ENCODE measurements around the gene LRMDA.
"Not testable (repeated sequence)": the region's sequence is repeated elsewhere in the genome, so short reads cannot be mapped to it uniquely, and the experiment has no call there.

LRMDA gene

DNA sequence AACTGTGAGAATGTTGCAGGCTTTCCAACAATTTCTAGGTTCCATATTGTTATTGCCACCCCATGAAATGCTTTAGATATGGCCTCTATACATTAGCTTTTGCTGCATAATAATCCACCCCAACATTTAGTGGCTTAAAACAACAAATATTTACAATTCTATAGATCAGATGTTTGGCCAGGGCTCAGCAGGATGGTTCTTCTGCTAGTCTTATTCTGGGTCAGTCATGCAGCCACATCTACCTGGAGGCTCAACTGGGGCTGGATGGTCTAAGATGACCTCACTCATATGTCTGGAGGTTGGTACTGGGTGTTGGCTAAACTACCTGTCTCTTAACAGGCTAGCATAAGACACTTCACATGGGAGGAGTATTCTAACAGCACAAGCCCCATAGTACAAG lies 607.3 kb downstream of the LRMDA start:
- DNase-seq = no peak

DNA sequence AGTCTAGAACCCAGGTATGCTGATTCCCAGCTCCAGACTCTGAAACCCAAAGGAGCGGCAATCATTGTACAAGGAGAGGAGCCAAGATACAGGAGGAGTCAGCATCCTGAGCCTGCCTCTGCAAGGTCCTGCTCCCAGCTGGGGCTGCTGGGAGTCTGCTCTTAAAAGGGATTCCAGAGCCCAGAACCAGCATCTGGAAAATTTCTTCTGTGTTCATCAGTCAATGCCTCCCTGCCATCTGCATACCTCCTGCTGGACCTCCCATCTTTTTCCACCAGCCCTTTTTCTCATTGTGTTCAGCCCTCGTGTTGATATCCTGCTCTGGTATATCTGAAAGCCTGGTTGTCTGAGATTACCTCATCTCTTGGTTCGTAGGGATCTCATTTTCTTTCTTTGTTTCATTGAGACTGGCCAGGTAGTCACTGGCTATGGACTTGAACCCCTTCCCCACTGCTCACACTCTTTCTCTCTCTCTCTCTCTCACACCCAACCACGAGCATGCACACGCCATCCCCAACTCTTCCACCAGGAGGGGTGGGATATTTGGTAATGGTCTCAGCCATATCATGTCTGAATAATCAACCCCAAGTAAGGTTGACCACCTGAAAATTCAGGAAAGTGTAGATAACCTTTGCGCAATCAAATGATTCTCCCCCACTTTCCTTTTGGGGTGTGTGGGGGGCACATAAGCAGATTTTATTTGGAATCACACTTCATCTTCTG lies 608.8 kb downstream of the LRMDA start:
- DNase-seq = no peak

DNA sequence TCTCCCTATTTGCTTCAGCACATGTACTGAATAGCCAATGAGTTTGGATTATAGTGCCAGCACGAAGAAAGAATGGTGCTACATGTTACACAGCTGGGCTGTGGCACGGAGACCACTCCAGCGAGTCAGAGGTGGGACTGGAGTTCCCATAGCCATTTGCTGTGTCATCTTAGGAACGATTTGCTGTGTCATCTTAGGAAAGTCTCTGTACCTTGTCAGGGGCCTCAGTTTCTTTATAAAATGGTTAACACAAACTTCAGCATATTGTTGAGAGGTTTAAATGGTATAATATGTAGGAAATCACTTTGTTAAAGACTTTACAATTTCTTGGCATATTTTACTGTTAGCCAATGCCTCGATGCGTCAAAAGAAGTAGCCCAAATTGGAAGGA lies 609.4 kb downstream of the LRMDA start:
- DNase-seq = no peak

DNA sequence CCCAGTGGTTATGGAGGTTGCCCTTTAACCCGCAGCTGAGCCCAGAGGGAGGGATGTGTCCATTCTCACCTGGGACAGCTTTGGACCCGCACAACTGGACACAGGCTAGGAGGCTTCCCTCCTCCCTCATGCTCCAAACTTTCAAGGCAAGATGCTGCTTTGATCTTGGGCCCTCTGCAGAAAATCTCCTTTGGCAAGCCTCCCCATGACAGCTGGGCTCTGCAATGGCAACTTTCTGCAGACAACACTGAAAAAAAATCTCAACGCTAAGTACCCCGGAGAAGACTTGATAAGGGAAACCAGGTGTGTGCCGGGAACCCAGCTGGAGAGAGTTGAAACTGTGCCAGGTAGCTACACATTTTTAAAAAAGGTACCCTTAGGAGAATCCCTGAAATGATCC lies 610.1 kb downstream of the LRMDA start:
- no peak for DNase-seq

DNA sequence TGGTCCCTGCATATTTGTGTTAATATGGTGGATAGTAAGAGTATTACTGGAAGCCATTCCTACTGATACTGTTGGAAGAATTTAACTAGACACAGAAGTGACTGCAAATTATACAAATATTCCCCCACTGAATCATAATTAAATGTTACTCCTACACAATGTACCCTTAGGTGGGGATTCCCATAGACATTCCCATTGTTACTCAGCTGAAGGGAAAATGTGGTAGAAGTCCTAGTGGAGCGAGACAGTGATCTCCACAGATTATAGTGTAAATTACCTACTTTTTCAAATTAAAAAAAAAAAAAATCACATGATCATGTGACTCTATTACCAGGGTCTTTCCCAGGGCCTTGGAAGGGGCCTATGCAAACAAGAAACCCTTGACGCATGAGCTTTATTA lies 611.8 kb downstream of the LRMDA start:
- DNase-seq = no peak

DNA sequence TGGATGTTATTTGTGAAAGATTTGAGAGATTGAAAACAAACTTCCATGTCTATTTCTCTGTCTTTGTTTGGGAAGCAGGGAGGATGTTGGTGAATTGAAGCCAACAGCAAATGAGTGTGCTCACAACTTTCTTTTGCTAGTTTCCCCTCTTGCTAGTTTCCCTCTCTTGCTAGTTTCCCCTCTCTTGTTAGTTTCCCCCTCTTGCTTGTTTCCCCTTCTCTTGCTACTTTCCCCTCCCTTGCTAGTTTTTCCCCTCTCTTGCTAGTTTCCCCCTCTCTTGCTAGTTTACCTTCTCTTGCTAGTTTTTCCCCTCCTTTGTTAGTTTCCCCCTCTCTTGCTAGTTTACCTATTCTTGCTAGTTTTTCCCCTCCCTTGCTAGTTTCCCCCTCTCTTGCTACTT lies 613.3 kb downstream of the LRMDA start:
- DNase-seq = no peak

DNA sequence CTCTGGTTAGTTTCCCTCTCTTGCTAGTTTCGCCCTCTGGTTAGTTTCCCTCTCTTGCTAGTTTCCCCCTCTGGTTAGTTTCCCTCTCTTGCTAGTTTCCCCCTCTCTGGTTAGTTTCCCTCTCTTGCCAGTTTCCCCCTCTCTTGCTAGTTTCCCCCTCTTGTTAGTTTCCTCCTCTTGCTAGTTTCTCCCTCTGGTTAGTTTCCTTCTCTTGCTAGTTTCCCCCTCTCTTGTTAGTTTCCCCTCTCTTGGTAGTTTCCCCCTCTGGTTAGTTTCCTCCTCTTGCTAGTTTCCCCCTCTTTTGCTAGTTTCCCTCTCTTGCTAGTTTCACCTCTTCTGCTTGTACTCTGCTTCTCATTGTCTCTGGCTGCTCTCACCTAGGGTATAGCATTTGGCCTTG lies 613.8 kb downstream of the LRMDA start:
- no peak for DNase-seq

DNA sequence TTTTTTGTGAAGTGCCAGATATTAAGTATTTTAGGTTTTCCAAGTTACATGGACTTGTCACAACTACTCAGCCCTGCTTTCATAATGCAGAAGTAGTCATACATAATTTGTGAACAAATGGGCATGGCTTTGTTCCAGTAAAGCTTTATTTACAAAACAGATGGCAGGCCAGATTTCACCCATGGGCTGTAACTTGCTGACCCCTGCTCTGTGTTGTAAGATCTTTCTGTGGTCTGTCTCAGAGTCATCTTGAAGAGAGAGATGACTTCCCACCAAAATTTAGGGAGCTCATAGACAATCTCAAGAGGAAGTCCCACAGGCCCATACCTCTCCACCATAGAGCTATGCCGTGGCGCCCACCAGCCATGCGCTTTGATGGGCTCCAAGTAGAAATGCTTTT lies 616.1 kb downstream of the LRMDA start:
- no peak for DNase-seq

DNA sequence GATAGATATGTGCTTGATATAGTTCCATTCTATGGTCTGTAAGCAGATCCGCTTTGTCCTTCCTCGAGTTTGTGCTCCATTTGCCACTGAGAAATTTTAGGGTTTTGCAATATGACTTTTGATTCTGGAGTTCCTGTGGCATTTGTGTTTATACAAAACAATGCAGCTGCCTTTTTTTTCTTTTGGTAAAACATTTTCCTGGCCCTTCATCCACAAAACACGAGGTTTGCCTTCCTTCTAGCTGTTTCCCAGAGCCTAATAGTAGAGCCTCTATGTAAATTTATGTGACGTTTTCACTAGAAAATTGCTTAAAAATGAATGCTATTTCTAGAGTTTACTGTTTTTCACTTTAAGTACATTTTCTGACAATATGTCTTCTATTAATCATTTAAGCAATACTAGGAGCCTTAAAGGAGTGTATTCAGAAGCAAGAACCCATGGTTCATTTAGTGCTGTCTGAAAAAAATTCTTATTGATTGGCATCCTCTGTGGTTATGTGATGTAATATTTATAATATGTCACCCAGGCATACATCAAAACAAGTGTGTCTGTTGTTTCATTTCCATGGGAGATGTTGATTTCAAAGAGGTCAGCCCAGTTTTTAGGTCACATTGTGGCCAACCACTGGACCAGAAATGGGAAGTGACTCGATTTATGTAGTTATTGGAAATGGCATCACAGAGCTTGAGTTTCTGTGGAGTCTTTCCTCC lies 618.3 kb downstream of the LRMDA start:
- DNase-seq = no peak

DNA sequence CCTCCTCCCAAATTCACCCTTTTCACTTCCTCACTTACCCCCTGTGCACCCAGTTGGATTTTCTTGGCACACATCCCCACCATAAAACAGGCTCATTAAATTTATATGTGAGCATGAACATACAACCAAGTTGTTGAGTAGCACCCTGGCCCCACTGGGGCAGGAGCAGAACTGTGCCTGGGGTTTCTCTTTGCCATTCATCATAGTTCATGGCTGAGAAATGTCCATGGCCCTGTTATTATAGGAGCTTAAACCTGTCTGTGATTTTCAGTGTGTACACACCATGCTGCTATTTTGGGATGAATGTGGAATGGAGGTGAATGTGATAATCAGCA lies 618.8 kb downstream of the LRMDA start:
- no peak for DNase-seq

DNA sequence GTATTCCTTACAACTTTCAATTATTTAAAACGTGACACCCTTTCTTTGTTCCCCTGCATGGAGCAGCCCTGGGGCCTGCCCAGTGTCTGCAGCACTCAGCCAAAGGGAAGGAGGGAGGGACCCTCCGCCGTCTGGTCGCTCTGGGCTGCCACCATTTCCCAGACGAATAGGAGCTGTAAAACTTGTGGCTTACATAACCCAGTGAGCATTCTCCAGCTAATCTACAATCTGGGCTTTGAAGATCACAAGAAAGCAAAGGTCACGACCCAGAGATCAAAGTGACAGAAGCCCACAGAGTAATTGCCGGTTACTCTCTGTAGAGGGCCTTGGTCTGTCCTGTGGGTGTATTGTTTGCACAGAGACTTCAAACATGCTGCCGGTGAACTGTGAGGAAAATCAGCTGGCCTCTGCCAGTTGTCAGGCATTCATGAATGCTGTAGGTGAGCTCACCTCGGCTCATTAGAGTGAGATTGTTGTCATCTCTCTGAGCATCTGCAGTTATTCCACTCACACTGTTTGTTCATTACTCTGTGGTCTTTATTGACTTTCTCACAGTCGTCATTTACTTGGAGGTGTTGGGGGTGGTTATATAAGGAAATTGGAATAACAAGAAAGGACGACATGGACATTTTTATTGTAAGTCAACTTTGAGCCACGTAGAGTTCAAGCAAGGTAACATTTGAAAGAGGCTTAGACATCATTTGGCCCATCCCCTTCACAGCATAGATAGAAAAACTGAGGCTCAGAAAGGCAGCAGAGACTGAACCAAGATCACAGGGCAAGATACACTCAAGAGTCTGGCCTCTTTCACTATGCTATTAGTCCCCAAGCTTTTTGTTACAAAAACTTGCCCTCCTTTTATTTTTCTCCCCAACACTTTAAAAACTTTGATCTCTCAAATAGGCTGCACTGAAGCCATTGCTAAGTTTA lies 619.8 kb downstream of the LRMDA start:
- DNase-seq = no peak

DNA sequence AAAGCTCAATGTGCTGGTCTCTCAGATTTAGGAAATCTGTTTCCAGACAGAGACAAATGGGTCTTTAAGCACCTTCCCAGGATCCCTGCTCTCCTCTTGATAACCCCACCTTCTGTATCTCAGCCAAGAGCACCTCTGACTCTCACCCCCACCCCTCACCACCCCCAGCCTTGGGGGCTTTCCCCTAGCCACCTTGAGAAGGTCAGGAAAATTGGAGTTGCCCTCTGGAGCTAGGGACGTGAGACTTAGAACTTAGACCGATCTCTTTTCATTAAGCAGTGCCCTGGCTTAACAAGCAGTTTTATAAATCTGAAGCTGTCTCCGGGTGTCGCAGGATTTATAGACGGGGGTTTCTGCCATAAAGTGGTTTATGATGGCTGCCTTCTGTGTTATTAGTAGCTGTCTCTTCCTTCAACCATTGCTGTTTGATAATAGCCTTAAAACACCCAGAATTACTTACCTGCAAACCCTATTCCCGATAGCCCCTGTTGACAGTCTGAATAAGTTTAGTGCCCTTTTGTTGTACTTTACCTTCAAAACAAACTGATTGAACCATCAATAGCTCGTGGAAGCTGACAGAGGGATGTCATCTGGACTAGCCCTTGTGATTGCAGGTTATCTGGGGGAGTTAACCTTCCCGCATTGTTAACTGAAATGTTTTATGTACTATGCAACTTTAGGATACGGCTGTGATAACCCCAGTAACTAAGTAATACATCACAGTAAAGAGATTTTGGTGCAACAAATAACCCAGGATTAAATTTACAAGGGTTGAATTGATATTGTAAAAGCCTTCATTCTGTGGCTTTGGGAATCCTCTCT lies 621.5 kb downstream of the LRMDA start:
- DNase-seq = no peak

DNA sequence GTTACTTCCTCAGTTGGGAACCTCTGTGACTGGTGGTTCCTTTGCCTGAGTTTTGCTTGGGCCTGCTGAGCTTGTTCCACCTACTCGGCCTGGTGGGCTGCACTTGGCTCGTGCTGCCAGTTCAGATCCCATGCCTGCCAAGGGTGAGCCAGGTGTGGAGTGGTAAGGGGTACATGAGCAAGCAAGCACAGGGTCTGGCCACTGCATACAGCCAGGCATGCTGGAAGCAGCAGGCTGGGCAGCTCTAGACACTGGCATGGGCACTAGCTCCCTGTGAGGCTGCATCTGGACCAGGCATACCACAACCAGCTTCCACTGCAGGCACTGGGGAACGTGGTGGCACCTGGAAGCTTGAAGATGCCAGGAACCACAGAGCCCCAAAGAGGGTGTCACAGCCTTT lies 624.0 kb downstream of the LRMDA start:
- no peak for DNase-seq

DNA sequence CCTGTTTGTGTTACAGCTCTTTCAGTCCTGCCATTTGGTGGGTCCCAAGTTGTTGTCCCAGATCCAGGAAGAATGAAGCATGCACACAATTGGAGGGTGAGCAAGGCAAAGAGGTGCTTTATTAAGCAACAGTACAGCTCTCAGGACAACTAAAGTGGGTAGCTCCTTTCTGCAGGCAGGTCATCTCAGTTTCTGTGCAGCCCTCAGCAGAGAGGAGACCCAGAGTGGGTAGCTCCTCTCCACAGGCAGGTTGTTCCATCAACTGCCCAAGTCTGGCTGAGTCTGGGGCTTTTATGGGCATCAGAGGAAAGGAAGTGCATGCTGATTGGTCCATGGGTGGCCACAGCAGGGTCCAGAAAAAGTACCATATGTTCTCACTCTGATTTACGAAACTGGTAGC lies 624.5 kb downstream of the LRMDA start:
- no peak for DNase-seq

DNA sequence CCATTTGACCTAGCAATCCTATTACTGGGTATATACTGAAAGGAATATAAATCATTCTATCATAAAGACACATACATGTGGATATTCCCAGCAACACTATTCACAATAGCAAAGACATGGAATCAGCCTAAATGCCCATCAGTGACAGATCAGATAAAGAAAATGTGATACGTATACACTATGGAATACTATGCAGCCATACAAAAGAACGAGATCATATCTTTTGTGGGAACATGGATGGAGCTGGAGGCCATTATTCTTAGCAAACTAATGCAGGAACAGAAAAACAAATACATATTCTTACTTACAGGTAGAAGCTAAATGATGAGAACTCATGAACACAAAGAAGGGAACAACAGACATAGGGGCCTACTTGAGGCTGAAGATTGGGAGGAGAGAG lies 629.6 kb downstream of the LRMDA start:
- not testable (repeated sequence) for DNase-seq

DNA sequence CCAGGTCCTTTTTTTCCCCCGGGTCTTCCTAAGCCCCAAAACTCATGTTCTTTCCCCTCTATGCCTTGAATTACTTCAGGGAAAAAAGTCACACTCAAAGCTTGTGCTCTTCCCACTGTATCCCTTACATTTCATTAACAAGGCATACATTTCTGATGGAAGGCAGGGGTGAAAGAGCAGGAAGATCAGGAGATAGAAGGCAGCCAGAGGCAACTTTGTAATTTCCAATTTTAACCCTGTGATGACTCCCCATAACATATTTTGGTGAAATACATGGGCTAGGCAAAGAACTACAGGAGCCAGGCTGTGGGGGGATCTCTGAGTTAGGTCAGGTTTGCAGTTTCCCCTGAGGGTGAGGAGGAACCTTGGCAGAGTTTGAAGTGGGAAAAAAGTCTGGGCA lies 635.0 kb downstream of the LRMDA start:
- no peak for DNase-seq

DNA sequence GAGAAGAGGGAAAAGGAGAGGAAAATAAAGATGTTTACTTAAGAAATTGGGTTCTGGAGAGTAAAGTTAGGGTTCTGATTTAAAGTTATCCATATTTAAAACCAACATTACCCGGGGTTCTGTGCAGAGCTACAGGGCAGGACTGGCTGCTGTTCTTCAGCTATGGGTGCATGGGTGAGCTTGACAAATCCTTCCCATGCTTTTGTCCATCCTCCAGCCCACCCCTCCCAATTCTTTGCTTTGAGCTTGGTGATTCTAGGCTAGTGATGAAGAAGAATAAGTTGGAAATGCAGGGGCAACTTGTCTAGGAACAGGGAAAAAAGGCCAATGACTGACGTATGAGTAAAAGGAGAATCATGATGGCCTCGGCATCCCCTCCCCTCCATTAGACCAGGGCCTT lies 636.0 kb downstream of the LRMDA start:
- DNase-seq = no peak

DNA sequence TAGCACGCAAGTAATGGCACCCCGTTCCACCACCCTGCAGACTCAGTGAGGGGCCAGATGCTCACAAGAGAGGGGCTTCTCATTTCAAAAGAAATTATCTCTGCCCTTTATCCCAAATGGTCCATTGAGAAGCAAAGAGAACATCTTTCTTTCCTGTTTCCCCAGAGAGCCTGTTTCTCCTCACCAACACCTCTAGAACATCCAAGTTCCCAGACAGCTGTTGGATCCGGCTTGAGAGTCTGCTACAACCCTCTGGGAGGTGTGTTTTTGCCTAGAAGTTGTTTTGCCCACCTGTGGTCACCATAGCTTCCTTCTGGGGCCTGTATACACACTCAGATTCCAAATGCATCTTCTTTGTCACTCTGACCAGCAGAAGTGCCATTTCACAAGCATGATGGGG lies 637.4 kb downstream of the LRMDA start:
- DNase-seq = no peak

DNA sequence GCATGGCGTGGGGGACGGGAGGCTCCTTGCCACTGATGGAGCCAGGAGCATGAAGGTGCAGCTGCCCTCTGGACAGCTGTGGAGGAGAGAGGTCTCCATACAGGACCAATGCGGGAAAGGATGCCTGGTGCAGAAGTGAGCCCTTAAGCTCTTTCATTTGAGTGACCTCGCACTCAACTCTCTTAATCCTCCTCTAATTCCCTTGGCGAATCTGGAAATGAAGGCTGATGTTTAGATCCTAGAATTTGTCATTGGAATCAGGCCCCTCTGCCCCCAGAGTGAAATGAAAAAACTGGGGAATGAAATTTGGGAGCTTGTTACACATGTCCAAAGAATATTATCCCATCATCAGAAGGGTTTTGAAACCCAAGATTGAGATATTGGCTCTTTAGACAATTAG lies 639.5 kb downstream of the LRMDA start:
- no peak for DNase-seq

DNA sequence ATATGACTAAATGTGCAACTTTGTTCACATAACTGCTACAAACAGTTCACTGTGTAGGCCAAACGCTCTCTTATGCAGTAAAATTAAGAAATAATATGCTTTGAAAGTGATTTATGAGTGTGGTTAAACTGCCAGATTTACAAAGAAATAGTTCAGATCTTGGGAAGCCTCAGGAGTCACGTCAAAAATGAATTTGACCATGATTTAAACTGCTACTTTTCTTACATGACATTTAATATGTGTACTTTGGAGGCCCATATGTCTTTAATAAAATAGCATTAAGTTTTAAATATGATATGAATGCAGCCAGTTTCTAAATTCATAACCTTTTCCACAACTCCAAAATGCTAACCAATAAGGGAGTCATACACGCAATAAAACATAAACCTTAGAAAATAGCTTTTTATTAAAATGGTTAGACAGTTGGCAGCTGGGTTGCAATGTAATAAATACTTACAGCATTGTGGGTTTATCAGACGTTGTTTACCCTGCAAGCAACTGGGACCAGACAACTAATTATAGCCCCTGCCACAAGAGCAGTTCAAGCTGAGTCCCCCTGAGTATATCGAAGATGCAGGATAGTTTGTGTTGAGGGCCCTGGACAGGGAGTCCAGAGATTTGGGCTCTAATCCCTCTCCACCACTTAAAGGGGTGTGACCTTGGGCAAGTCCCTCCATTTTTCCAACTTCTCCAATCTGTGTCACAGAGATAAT lies 640.4 kb downstream of the LRMDA start:
- no peak for DNase-seq

DNA sequence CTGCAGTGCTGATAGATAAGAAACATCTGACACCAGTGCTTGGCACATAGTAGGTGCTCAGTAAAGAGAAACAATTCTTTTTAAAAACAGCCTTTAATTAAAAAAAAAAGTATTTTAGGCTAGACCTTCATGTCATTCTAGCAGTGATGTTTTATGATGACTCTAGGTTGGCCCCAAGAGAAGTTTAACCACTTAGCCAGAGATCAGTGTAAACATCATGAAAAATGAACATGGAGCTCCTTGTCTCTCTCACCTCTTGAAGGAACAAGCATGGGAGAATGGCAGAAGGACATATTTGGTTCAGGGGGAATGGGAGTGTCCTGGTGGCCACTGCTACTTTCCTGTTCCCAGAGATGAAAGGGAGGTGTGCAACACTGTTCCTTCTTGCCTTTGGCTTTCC lies 641.0 kb downstream of the LRMDA start:
- DNase-seq = no peak

DNA sequence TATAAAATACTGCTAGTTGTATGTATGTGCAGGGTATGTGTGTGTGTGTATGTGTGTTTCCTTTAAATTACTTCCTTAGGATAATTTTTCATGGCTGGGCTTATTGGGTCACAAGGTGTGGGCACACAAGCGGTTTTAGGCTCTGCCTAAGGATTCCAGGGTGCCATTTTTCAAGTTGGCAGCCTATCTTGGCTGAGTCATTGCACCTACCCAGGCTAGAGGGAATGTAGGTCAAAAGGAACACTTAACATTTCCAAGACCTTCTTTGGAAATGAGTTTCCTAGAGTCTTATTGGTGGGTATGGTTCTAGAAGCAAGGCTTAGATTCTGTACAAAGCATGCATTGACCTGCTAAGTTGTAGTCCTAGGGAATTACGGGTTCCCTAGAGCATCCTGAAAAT lies 642.1 kb downstream of the LRMDA start:
- no peak for DNase-seq

Measured in activated CD4-positive, CD25-positive, alpha-beta regulatory T cell treated with anti-CD3 and anti-CD28 coated beads, Interleukin-2, amount 50 U/mL, for 72 hours (primary cell).